IPS DF 19.7 (cell line): ENCODE measurements around the gene ELSPBP1.
"Not testable (repeated sequence)": the region's sequence is repeated elsewhere in the genome, so short reads cannot be mapped to it uniquely, and the experiment has no call there.

Experiments used
- DNase-seq: peaks from one replicate; pipeline ENCODE4 v3.0.0-alpha.2; 2013; ENCODE audit warnings: low read depth, low spot score

Gene ELSPBP1

GRCh38 chr19:48041877-48042580, 47.6 kb downstream of the ELSPBP1 start:
- DNase-seq, result no peak

- no peak for DNase-seq
Observed at GRCh38 chr19:48043675-48044258, 49.3 kb downstream of the ELSPBP1 start, which contains the start of gene CABP5. TSS of gene CABP5 (minus strand) at chr19:48044079. CDS start at chr19:48043922, 157 bp downstream.

GRCh38 chr19:48044561-48044960, 50.1 kb downstream of the ELSPBP1 start:
- no peak for DNase-seq

- no peak for DNase-seq
Observed at GRCh38 chr19:48051335-48052033, 57.1 kb downstream of the ELSPBP1 start.

GRCh38 chr19:48053076-48053475, 58.6 kb downstream of the ELSPBP1 start:
- no peak for DNase-seq

GRCh38 chr19:48053856-48054255, 59.4 kb downstream of the ELSPBP1 start:
- no peak for DNase-seq

GRCh38 chr19:48059331-48059730, 64.9 kb downstream of the ELSPBP1 start:
- no peak for DNase-seq

GRCh38 chr19:48060381-48060780, 65.9 kb downstream of the ELSPBP1 start:
- no peak for DNase-seq

GRCh38 chr19:48061401-48062344, 67.2 kb downstream of the ELSPBP1 start:
- peak; percentile 80 for DNase-seq

- DNase-seq, result peak; percentile 67
Observed at GRCh38 chr19:48064509-48064908, 70.1 kb downstream of the ELSPBP1 start.

- DNase-seq, result peak; percentile 42
Observed at GRCh38 chr19:48069435-48069834, 75.0 kb downstream of the ELSPBP1 start.

GRCh38 chr19:48070177-48070769, 75.8 kb downstream of the ELSPBP1 start:
- DNase-seq, result not testable (repeated sequence)
